H1 (cell line): Measurements from ENCODE around the gene MRPL52. TPM values are rescaled to one million over a fixed set of nuclear protein-coding genes. Genes with fewer than 3 reads are reported as not detected.

Source experiments
- CTCF ChIA-PET: fragments of 300-600 bp; sonication (Branson Sonifier 250); formaldehyde crosslinking; loops from one replicate; lab custom pipeline; 2021; ENCODE audit not compliant: partially characterized antibody; lab: Charles Lee
- POLR2A ChIA-PET: fragments of 300-600 bp; sonication (Branson Sonifier 250); formaldehyde crosslinking; loops from one replicate; lab custom pipeline; 2021; ENCODE audit warnings: inconsistent platforms; ENCODE audit not compliant: partially characterized antibody; lab: Charles Lee
- DNase-seq, 2 experiments: peaks; one replicate each; pipeline versions ENCODE4 v3.0.0 to v3.0.0-alpha.2; 2010 to 2022; ENCODE audit warnings: low spot score in 2 of 2, low read depth in 1 of 2, mixed read lengths in 1 of 2
- FAIRE-seq: peaks from 2 replicates; lab custom pipeline; 2011; peaks lifted over from hg19 to GRCh38; lab: Jason Lieb, UNC
- H2AFZ ChIP-seq: 2 replicates; pipeline ENCODE4 v1.8.1; 2012; ENCODE audit warnings: low read length, inconsistent platforms
- H2AK5ac ChIP-seq: 2 replicates; pipeline ENCODE4 v1.6.1; 2013; ENCODE audit warnings: low read depth, low read length
- H2BK120ac ChIP-seq: replicated peaks from 2 replicates; pipeline ENCODE3; 2013; ENCODE audit warnings: low read depth, low read length, inconsistent platforms
- H2BK12ac ChIP-seq: 2 replicates; pipeline ENCODE4 v1.6.1; 2013; ENCODE audit warnings: low read depth, low read length
- H2BK15ac ChIP-seq: 2 replicates; pipeline ENCODE4 v1.6.1; 2013; ENCODE audit warnings: low read length
- H2BK20ac ChIP-seq: 2 replicates; pipeline ENCODE4 v1.6.1; 2013; ENCODE audit warnings: low read length
- H2BK5ac ChIP-seq: 2 replicates; pipeline ENCODE4 v1.6.1; 2013; ENCODE audit warnings: low read depth, low read length
- H3K14ac ChIP-seq: 2 replicates; pipeline ENCODE4 v1.6.1; 2013; ENCODE audit warnings: inconsistent platforms; ENCODE audit not compliant: insufficient read length
- H3K18ac ChIP-seq: 2 replicates; pipeline ENCODE4 v1.6.1; 2013; ENCODE audit warnings: low read length; ENCODE audit errors: extremely low read depth
- H3K23ac ChIP-seq: 2 replicates; pipeline ENCODE4 v1.6.1; 2013; ENCODE audit warnings: inconsistent platforms; ENCODE audit not compliant: insufficient read length
- H3K23me2 ChIP-seq: 2 replicates; pipeline ENCODE4 v1.6.1; 2013; ENCODE audit warnings: low read depth, low read length
- H3K27ac ChIP-seq: 2 replicates; pipeline ENCODE4 v1.6.1; 2011; ENCODE audit warnings: low read depth, low read length, inconsistent platforms
- H3K27me3 ChIP-seq, 4 experiments: replicated peaks in 1 of 4; 1 replicate in 1 of 4; 2 replicates in 3 of 4; pipeline versions ENCODE4 v1.6.1 to v1.8.1; 2011 to 2013; ENCODE audit warnings: low read length in 3 of 4, mild to moderate bottlenecking in 3 of 4, inconsistent platforms in 2 of 4, mixed read lengths in 2 of 4, moderate library complexity in 1 of 4; ENCODE audit not compliant: control insufficient read depth in 3 of 4, insufficient read depth in 3 of 4; ENCODE audit errors: extremely low read depth in 1 of 4
- H3K36me3 ChIP-seq, 4 experiments: 2 replicates each; pipeline versions ENCODE4 v1.6.1 to v1.8.1; 2011 to 2013; ENCODE audit warnings: mild to moderate bottlenecking in 4 of 4, low read length in 3 of 4, moderate library complexity in 2 of 4, control low read depth in 1 of 4, inconsistent platforms in 1 of 4; ENCODE audit not compliant: insufficient read depth in 4 of 4, control insufficient read depth in 2 of 4
- H3K4ac ChIP-seq: replicated peaks from 2 replicates; pipeline ENCODE3; 2013; ENCODE audit warnings: low read length, low read depth, mixed read lengths, inconsistent platforms; ENCODE audit not compliant: insufficient read length
- H3K4me1 ChIP-seq, 4 experiments: replicated peaks in 1 of 4; 1 replicate in 1 of 4; 2 replicates in 3 of 4; pipeline versions ENCODE4 v1.6.1 to v1.8.1; 2011 to 2013; ENCODE audit warnings: low read length in 3 of 4, inconsistent platforms in 2 of 4, mixed read lengths in 1 of 4; ENCODE audit not compliant: insufficient read depth in 4 of 4, control insufficient read depth in 3 of 4
- H3K4me2 ChIP-seq, 2 experiments: 2 replicates each; pipeline versions ENCODE4 v1.6.1 to v1.8.1; 2011 to 2013; ENCODE audit warnings: low read depth in 2 of 2, low read length in 2 of 2, control low read depth in 1 of 2, inconsistent platforms in 1 of 2, mild to moderate bottlenecking in 1 of 2; ENCODE audit not compliant: insufficient read depth in 1 of 2
- H3K4me3 ChIP-seq, 4 experiments: fragments of 200-600, 300-600 bp in 1 of 4; sonication (generic), shearing (Covaris generic), sonication (Bioruptor Twin) in 1 of 4; 2 replicates each; pipeline versions ENCODE4 v1.5.1 to v1.8.1; 2011 to 2016; ENCODE audit warnings: low read length in 4 of 4, low read depth in 3 of 4, control low read depth in 2 of 4, inconsistent platforms in 2 of 4, mild to moderate bottlenecking in 2 of 4, mixed read lengths in 1 of 4, moderate library complexity in 1 of 4; ENCODE audit not compliant: insufficient read depth in 2 of 4; ENCODE audit errors: extremely low read depth in 1 of 4
- H3K56ac ChIP-seq: replicated peaks from 2 replicates; pipeline ENCODE3; 2013; ENCODE audit warnings: low read depth, mild to moderate bottlenecking, mixed read lengths, low read length, inconsistent platforms; ENCODE audit not compliant: insufficient read length
- H3K79me1 ChIP-seq: 2 replicates; pipeline ENCODE4 v1.6.1; 2013; ENCODE audit warnings: low read depth, low read length, control low read depth
- H3K79me2 ChIP-seq, 2 experiments: 2 replicates each; pipeline versions ENCODE4 v1.6.1 to v1.8.1; 2012 to 2013; ENCODE audit warnings: low read length in 2 of 2, mild to moderate bottlenecking in 2 of 2, inconsistent platforms in 1 of 2; ENCODE audit not compliant: insufficient read depth in 2 of 2, control insufficient read depth in 1 of 2
- H3K9ac ChIP-seq, 4 experiments: replicated peaks in 1 of 4; 1 replicate in 1 of 4; 2 replicates in 3 of 4; pipeline versions ENCODE4 v1.6.1 to v1.8.1; 2011 to 2013; ENCODE audit warnings: low read depth in 3 of 4, low read length in 3 of 4, control low read depth in 2 of 4, mild to moderate bottlenecking in 2 of 4, moderate library complexity in 2 of 4, inconsistent platforms in 1 of 4; ENCODE audit errors: extremely low read depth in 1 of 4
- H3K9me3 ChIP-seq, 2 experiments: 2 replicates each; pipeline versions ENCODE4 v1.6.1 to v1.8.1; 2012 to 2013; ENCODE audit warnings: mild to moderate bottlenecking in 2 of 2, moderate library complexity in 2 of 2, control low read depth in 1 of 2, inconsistent platforms in 1 of 2, low read depth in 1 of 2, low read length in 1 of 2, mixed read lengths in 1 of 2; ENCODE audit not compliant: insufficient read depth in 2 of 2
- H4K20me1 ChIP-seq, 2 experiments: replicated peaks in 1 of 2; 2 replicates each; pipeline versions ENCODE3 to v1.8.1; 2011 to 2013; ENCODE audit warnings: inconsistent platforms in 2 of 2, low read length in 2 of 2, mild to moderate bottlenecking in 1 of 2; ENCODE audit not compliant: insufficient read depth in 2 of 2, control insufficient read depth in 1 of 2
- H4K5ac ChIP-seq: 2 replicates; pipeline ENCODE4 v1.6.1; 2013; ENCODE audit warnings: low read length, low read depth, mixed read lengths, inconsistent platforms; ENCODE audit not compliant: insufficient read length
- H4K8ac ChIP-seq: 2 replicates; pipeline ENCODE4 v1.8.0; 2013; ENCODE audit warnings: mild to moderate bottlenecking, moderate library complexity, low read length, inconsistent platforms; ENCODE audit not compliant: insufficient read depth; ENCODE audit errors: extremely low read depth
- H4K91ac ChIP-seq: replicated peaks from 2 replicates; pipeline ENCODE3; 2013; ENCODE audit warnings: low read length, mixed read lengths, inconsistent platforms; ENCODE audit not compliant: insufficient read length
- BCL11A ChIP-seq, 2 experiments: IDR thresholded peaks; one replicate each; pipeline ENCODE4 v1.6.1; 2011; ENCODE audit warnings: low read depth in 2 of 2, low read length in 2 of 2, mild to moderate bottlenecking in 2 of 2
- CEBPB ChIP-seq: IDR thresholded peaks from 2 replicates; pipeline ENCODE4 v1.6.1; 2012; ENCODE audit warnings: low read depth, low read length
- EGR1 ChIP-seq: IDR thresholded peaks from 2 replicates; pipeline ENCODE4 v1.6.1; 2011; ENCODE audit warnings: low read depth, low read length, borderline replicate concordance
- EZH2 ChIP-seq: fragments of 200-600 bp; sonication (generic); IDR thresholded peaks from 2 replicates; pipeline ENCODE4 v1.7.1; 2012; ENCODE audit warnings: low read depth, mild to moderate bottlenecking, moderate library complexity, low read length, inconsistent platforms; ENCODE audit not compliant: severe bottlenecking
- MAFK ChIP-seq: IDR thresholded peaks from 2 replicates; pipeline ENCODE4 v1.6.1; 2012; ENCODE audit warnings: low read depth, mild to moderate bottlenecking, improper control_type of control experiment, low read length
- SP1 ChIP-seq: IDR thresholded peaks from 2 replicates; pipeline ENCODE4 v1.6.1; 2011; ENCODE audit warnings: low read depth, low read length
- WGBS, 2 experiments: shearing (Covaris generic) in 1 of 2; methylation state at CpG; one replicate each; pipeline versions ENCODE4 v1.1.6 to v1.1.7; 2013 to 2015; ENCODE audit warnings: low lambda C conversion rate in 2 of 2, mixed read lengths in 2 of 2, inconsistent platforms in 1 of 2, low coverage in 1 of 2, missing lambda C conversion rate in 1 of 2; ENCODE audit not compliant: insufficient replicate concordance in 2 of 2, insufficient coverage in 1 of 2, insufficient read length in 1 of 2; ENCODE audit errors: extremely low coverage in 1 of 2, missing lambda C conversion rate in 1 of 2; 5-methylcytosine and 5-hydroxymethylcytosine counted together
- polyA plus RNA-seq, 7 experiments: library from polyadenylated mRNA; depleted of rRNA in 3 of 7; stranded (reverse) in 5 of 7; unstranded in 2 of 7; fragments of >200 nt in 5 of 7; fragments of 200-250 nt in 2 of 7; gene quantifications; 1 replicate in 5 of 7; 2 replicates in 1 of 7; 4 replicates in 1 of 7; pipeline versions ENCODE4 v1.2.1 to v1.2.3, GENCODE V29; 2011 to 2013; ENCODE audit warnings: missing spikeins in 2 of 7, mixed read lengths in 2 of 7
- total RNA-seq: library from RNA; stranded (reverse); fragmentation: NEBNext Ultra II Directional; extraction: Animal tissue kit (Norgen Biotek cat#: 25700); gene quantifications from 2 replicates; pipeline ENCODE4 v1.2.1, GENCODE V29; 2021

MRPL52 gene
- total and polyA plus RNA-seq, 2 of the 8 experiments (the other 6 are each of a cell fraction or from before 2014, with no cell fraction given), result 70.5 to 176 TPM

- POLR2A ChIA-PET, result interaction anchor here (0.7 to 13.9 kb wide), 5 partner anchors 10 to 76 kb away, joined by 3 to 203 read pairs (median 4); partner anchors contain the start of genes MMP14 and MRPL52
- H3K79me1 ChIP-seq, result peaks cover 8% of the 10 kb centered on the region
- H3K23ac ChIP-seq, result no peak overlapping the region
- no peak overlapping the region for H3K18ac ChIP-seq
- H3K4me3 ChIP-seq, result no peak overlapping the region
- FAIRE-seq, result no peak
- peaks cover 7 to 44% (median 32%) of the 10 kb centered on the region in 4 experiments; a peak in 7 of 8 replicates for H3K36me3 ChIP-seq
- H3K9ac ChIP-seq, result no peak overlapping the region
- H3K79me2 ChIP-seq, result peaks cover 0 to 13% of the 10 kb centered on the region in 2 experiments; a peak in 1 of 4 replicates
- H2BK5ac ChIP-seq, result no peak overlapping the region
- H4K5ac ChIP-seq, result no peak overlapping the region
- 88% methylated on average over 21 of the region's 21 CpGs; no CpG with 5 or more reads in 1 of the 2 experiments for WGBS, 2 experiments
- H3K4me2 ChIP-seq, result no peak overlapping the region
- TF ChIP-seq EZH2, result no peak
- TF ChIP-seq SP1, result no peak
- no peak for TF ChIP-seq EGR1
- no peak for TF ChIP-seq BCL11A (IDR thresholded peaks at IDR 0.05; ENCODE audit: low read depth in 2 of 2, low read length in 2 of 2)
- TF ChIP-seq CEBPB, result no peak
- TF ChIP-seq MAFK, result no peak
- TF ChIP-seq, all 59 proteins: peak for 0
- H3K4ac ChIP-seq, result no peak overlapping the region
- H2BK20ac ChIP-seq, result no peak overlapping the region
- H3K14ac ChIP-seq, result no peak overlapping the region
- CTCF ChIA-PET, result interaction anchor here (1.0 to 56.0 kb wide), 4 partner anchors 16 to 287 kb away, joined by 3 to 1562 read pairs (median 784); partner anchors contain the start of genes LRP10, MMP14, MRPL52 and REM2
- no peak overlapping the region for H2AFZ ChIP-seq
- H3K56ac ChIP-seq, result no peak overlapping the region
- H3K27ac ChIP-seq, result no peak overlapping the region; the same call in 1 of the 2 replicates
- H3K4me1 ChIP-seq, result peaks cover 11 to 18% (median 15%) of the 10 kb centered on the region in 4 experiments
- no peak overlapping the region for H2BK15ac ChIP-seq
- no peaks in the 10 kb centered on the region for H3K23me2 ChIP-seq
- no peak overlapping the region; the same call in 1 of the 2 replicates for H4K8ac ChIP-seq
- DNase-seq, result peak in 1 of 2 experiments; percentile 33
- no peak overlapping the region for H2BK12ac ChIP-seq
- H3K9me3 ChIP-seq, result no peaks in the 10 kb centered on the region
- H3K27me3 ChIP-seq, result no peaks in the 10 kb centered on the region
- no peak overlapping the region for H2BK120ac ChIP-seq
- no peak overlapping the region for H4K91ac ChIP-seq
- peaks cover 0 to 2% of the 10 kb centered on the region in 2 experiments for H4K20me1 ChIP-seq
- no peak overlapping the region for H2AK5ac ChIP-seq
These were observed 13.6 kb downstream of the MRPL52 start for GRCh38 chr14:22843123-22843925.
